CD14-positive monocyte (primary cell): ENCODE data around the gene TMUB2. TPM values are rescaled to one million over a fixed set of nuclear protein-coding genes. Genes with fewer than 3 reads are reported as not detected.

Experiments
- DNase-seq, 3 donors: peaks; one replicate each; pipeline ENCODE4 v3.0.0-alpha.2; 2011 to 2022
- H2AFZ ChIP-seq: 2 replicates; pipeline ENCODE4 v1.6.0; 2012; ENCODE audit warnings: mild to moderate bottlenecking, low read depth, low read length, inconsistent platforms; ENCODE audit not compliant: insufficient read depth, poor library complexity, severe bottlenecking
- H3K27ac ChIP-seq, 2 donors: 1 replicate in 1 of 2; 2 replicates in 1 of 2; pipeline ENCODE4 v1.5.1; 2012 to 2013; ENCODE audit warnings: low read length in 2 of 2, control low read depth in 1 of 2, inconsistent platforms in 1 of 2, low read depth in 1 of 2, mild to moderate bottlenecking in 1 of 2
- H3K27me3 ChIP-seq, 2 donors: one replicate each; pipeline versions ENCODE4 v1.6.0 to v1.6.1; 2011 to 2013; ENCODE audit warnings: low read length in 2 of 2; ENCODE audit not compliant: control insufficient read depth in 2 of 2, insufficient read depth in 2 of 2
- H3K36me3 ChIP-seq, 2 donors: replicated peaks in 1 of 2; 1 replicate in 1 of 2; 2 replicates in 1 of 2; pipeline versions ENCODE4 v1.5.1 to v1.6.1; 2012 to 2013; ENCODE audit warnings: low read length in 2 of 2, control low read depth in 1 of 2, inconsistent platforms in 1 of 2, mild to moderate bottlenecking in 1 of 2; ENCODE audit not compliant: insufficient read depth in 2 of 2, control insufficient read depth in 1 of 2
- H3K4me1 ChIP-seq, 2 donors: 1 replicate in 1 of 2; 2 replicates in 1 of 2; pipeline versions ENCODE4 v1.5.1 to v1.6.1; 2012 to 2013; ENCODE audit warnings: low read length in 2 of 2, control low read depth in 1 of 2, inconsistent platforms in 1 of 2, mild to moderate bottlenecking in 1 of 2, moderate library complexity in 1 of 2; ENCODE audit not compliant: insufficient read depth in 2 of 2, control insufficient read depth in 1 of 2
- H3K4me2 ChIP-seq: replicated peaks from 2 replicates; pipeline ENCODE3; 2012; ENCODE audit warnings: low read length, moderate library complexity, mild to moderate bottlenecking; ENCODE audit not compliant: poor library complexity, severe bottlenecking; ENCODE audit errors: extremely low read depth
- H3K4me3 ChIP-seq, 3 experiments: fragments of 200-600 bp in 1 of 3; sonication (generic) in 1 of 3; replicated peaks in 1 of 3; 1 replicate in 2 of 3; 2 replicates in 1 of 3; pipeline ENCODE4 v1.5.1; 2011 to 2013; ENCODE audit warnings: low read length in 3 of 3, mild to moderate bottlenecking in 3 of 3, control low read depth in 2 of 3, low read depth in 2 of 3, inconsistent platforms in 1 of 3, moderate library complexity in 1 of 3
- H3K79me2 ChIP-seq: 2 replicates; pipeline ENCODE4 v1.6.0; 2012; ENCODE audit warnings: mild to moderate bottlenecking, control low read depth, inconsistent platforms, low read length, moderate library complexity; ENCODE audit not compliant: insufficient read depth
- H3K9ac ChIP-seq: 2 replicates; pipeline ENCODE4 v1.6.0; 2017; ENCODE audit warnings: low read length, mild to moderate bottlenecking; ENCODE audit not compliant: insufficient read depth, poor library complexity, severe bottlenecking
- H3K9me3 ChIP-seq, 2 donors: replicated peaks in 1 of 2; 1 replicate in 1 of 2; 2 replicates in 1 of 2; pipeline versions ENCODE4 v1.5.1 to v1.6.1; 2012 to 2013; ENCODE audit warnings: low read length in 2 of 2, control low read depth in 1 of 2; ENCODE audit not compliant: control insufficient read depth in 1 of 2, insufficient read depth in 1 of 2
- H4K20me1 ChIP-seq: 2 replicates; pipeline ENCODE4 v1.6.0; 2012; ENCODE audit warnings: mild to moderate bottlenecking, low read length, control low read depth, moderate library complexity; ENCODE audit not compliant: insufficient read depth
- H3K27ac Mint-ChIP-seq, 7 donors: one replicate each; pipeline ENCODE4 v1.8.0; 2020; ENCODE audit warnings: mild to moderate bottlenecking in 7 of 7, mixed read lengths in 7 of 7, moderate library complexity in 6 of 7, inconsistent platforms in 2 of 7
- H3K27me3 Mint-ChIP-seq, 3 donors: one replicate each; pipeline ENCODE4 v1.8.0; 2021 to 2022; ENCODE audit warnings: low read depth in 3 of 3, mild to moderate bottlenecking in 3 of 3, mixed read lengths in 3 of 3, moderate library complexity in 3 of 3, inconsistent platforms in 1 of 3
- H3K36me3 Mint-ChIP-seq, 2 donors: one replicate each; pipeline ENCODE4 v1.8.0; 2020; ENCODE audit warnings: mixed read lengths in 2 of 2, inconsistent platforms in 1 of 2, mild to moderate bottlenecking in 1 of 2
- H3K4me1 Mint-ChIP-seq: one replicate; pipeline ENCODE4 v1.8.0; 2020; ENCODE audit warnings: mild to moderate bottlenecking, mixed read lengths
- H3K4me3 Mint-ChIP-seq, 2 donors: one replicate each; pipeline ENCODE4 v1.8.0; 2020; ENCODE audit warnings: mild to moderate bottlenecking in 2 of 2, mixed read lengths in 2 of 2, moderate library complexity in 1 of 2
- H3K9me3 Mint-ChIP-seq, 7 donors: one replicate each; pipeline ENCODE4 v1.8.0; 2020 to 2022; ENCODE audit warnings: mixed read lengths in 7 of 7, mild to moderate bottlenecking in 6 of 7, moderate library complexity in 6 of 7, inconsistent platforms in 2 of 7
- CTCF ChIP-seq: fragments of 200-600 bp; IDR thresholded peaks from one replicate; pipeline ENCODE4 v1.8.0; 2022; ENCODE audit warnings: antibody characterized with exemption, mild to moderate bottlenecking
- WGBS: methylation state at CpG from one replicate; pipeline ENCODE4 v1.1.5; 2013; ENCODE audit warnings: missing lambda C conversion rate; ENCODE audit not compliant: insufficient coverage; 5-methylcytosine and 5-hydroxymethylcytosine counted together
- intact Hi-C, 2 donors: fragments of 100-400 bp; cut with micrococcal nuclease; formaldehyde crosslinking; loops; one replicate each; pipeline versions ENCODE4 v1.15.0 to v1.15.1; 2023
- polyA plus RNA-seq, 3 donors: library from polyadenylated mRNA; depleted of rRNA in 1 of 3; unstranded in 2 of 3; stranded (reverse) in 1 of 3; fragments of 300-500 nt in 2 of 3; fragments of >200 nt in 1 of 3; fragmentation: Illumina TruSeq in 2 of 3; gene quantifications; 1 replicate in 2 of 3; 2 replicates in 1 of 3; pipeline ENCODE4 v1.2.3, GENCODE V29; 2012 to 2021

The TMUB2 gene
- polyA plus RNA-seq, 3 donors, result 41.3 to 118 (median 41.7) TPM

GRCh38 chr17:44187131-44187899, 543 bp downstream of the TMUB2 start:
- H3K27me3 ChIP-seq, result no peaks in the 10 kb centered on the region
- no peaks in the 10 kb centered on the region for H3K27me3 Mint-ChIP-seq
- H3K4me2 ChIP-seq, result peak overlapping the region; percentile 97
- peaks cover 37 to 44% of the 10 kb centered on the region in 2 donors for H3K4me1 ChIP-seq
- peak overlapping the region; percentile 96 to 100 (median 99) for H3K27ac Mint-ChIP-seq
- no peaks in the 10 kb centered on the region for H3K9me3 Mint-ChIP-seq
- 0% methylated on average over 19 of the region's 32 CpGs for WGBS
- peak overlapping the region; percentile 75 for H2AFZ ChIP-seq
- DNase-seq, result peak in 2 of 3 donors; percentile 27 to 63
- no peak for TF ChIP-seq CTCF
- H3K4me1 Mint-ChIP-seq, result peaks cover 39% of the 10 kb centered on the region
- peaks cover 29 to 36% of the 10 kb centered on the region in 2 donors for H3K36me3 ChIP-seq
- H3K79me2 ChIP-seq, result peaks cover 69% of the 10 kb centered on the region
- H3K9ac ChIP-seq, result peak overlapping the region; percentile 86
- H3K27ac ChIP-seq, result peak overlapping the region; percentile 92 to 98
- intact Hi-C loops, result loop anchor here (1.0 to 10.0 kb wide), 5 partner anchors 13 to 315 kb away; partner anchors contain the start of genes HROB (in 2 of the 2), GPATCH8 (in 1 of the 2), LSM12 (in 1 of the 2) and TMEM101 (in 1 of the 2)
- peak overlapping the region; percentile 97 to 99 for H3K4me3 Mint-ChIP-seq
- H4K20me1 ChIP-seq, result peaks cover 57% of the 10 kb centered on the region
- peaks cover 27 to 50% of the 10 kb centered on the region in 2 donors for H3K36me3 Mint-ChIP-seq
- peak overlapping the region; percentile 75 to 94 (median 90) for H3K4me3 ChIP-seq
- no peaks in the 10 kb centered on the region for H3K9me3 ChIP-seq

- Histone ChIP-seq H3K79me2 (peaks cover 59% of the 10 kb centered on the region), H3K27me3 (no peaks in the 10 kb centered on the region), H4K20me1 (peaks cover 57% of the 10 kb centered on the region), H3K9me3 (no peaks in the 10 kb centered on the region), H3K4me1 (peaks cover 41 to 54% of the 10 kb centered on the region in 2 donors), H3K9ac (peak overlapping the region; percentile 86), H2AFZ (no peak overlapping the region), H3K4me2 (peak overlapping the region; percentile 97), H3K27ac (peak overlapping the region; percentile 8 to 98), H3K36me3 (peaks cover 33 to 40% of the 10 kb centered on the region in 2 donors), H3K4me3 (peak overlapping the region in 1 of 3 experiments; percentile 90)
- H3K4me3 Mint-ChIP-seq, result peak overlapping the region; percentile 97 to 99
- peaks cover 44% of the 10 kb centered on the region for H3K4me1 Mint-ChIP-seq
- peak overlapping the region; percentile 76 to 100 (median 98) for H3K27ac Mint-ChIP-seq
- intact Hi-C loops, result loop anchor here (1.0 to 10.0 kb wide), 4 partner anchors 10 to 314 kb away; partner anchors contain the start of genes HROB (in 2 of the 2), GPATCH8 (in 1 of the 2) and LSM12 (in 1 of the 2)
- no peaks in the 10 kb centered on the region for H3K27me3 Mint-ChIP-seq
- no peaks in the 10 kb centered on the region for H3K9me3 Mint-ChIP-seq
- peak in 1 of 3 donors; percentile 23 for DNase-seq
- WGBS, result 93% methylated on average over 6 of the region's 12 CpGs
- no peak for TF ChIP-seq CTCF
- peaks cover 27 to 49% of the 10 kb centered on the region in 2 donors for H3K36me3 Mint-ChIP-seq
These were observed 2.0 kb downstream of the TMUB2 start for GRCh38 chr17:44188576-44189403.
